Pancreas (tissue), 10 donors: ENCODE results near the gene CCL11. TPM values are rescaled to one million over a fixed set of nuclear protein-coding genes. Genes with fewer than 3 reads are reported as not detected.

Source experiments
- ATAC-seq, 4 donors: fragments of 200-7000 bp; cut with Tn5 transposase; one replicate each; pipeline versions ENCODE4 v1.8.0 to v1.9.1; 2020; ENCODE audit warnings: mild to moderate bottlenecking in 4 of 4, moderate library complexity in 4 of 4
- DNase-seq, 6 donors: peaks; one replicate each; pipeline ENCODE4 v3.0.0-alpha.2; 2020
- FAIRE-seq: peaks from 2 replicates; lab custom pipeline; 2012; peaks lifted over from hg19 to GRCh38; lab: Jason Lieb, UNC
- H3K27ac ChIP-seq, 4 donors: fragments of 200-600 bp; sonication (generic); 1 replicate in 3 of 4; 2 replicates in 1 of 4; pipeline versions ENCODE4 v1.5.0 to v1.8.0; 2020
- H3K27me3 ChIP-seq, 4 donors: fragments of 200-600 bp; one replicate each; pipeline ENCODE4 v1.8.0; 2021
- H3K36me3 ChIP-seq, 3 donors: fragments of 200-600 bp; sonication (generic) in 1 of 3; one replicate each; pipeline versions ENCODE4 v1.5.0 to v1.8.0; 2020 to 2021
- H3K4me1 ChIP-seq, 3 donors: fragments of 200-600 bp; one replicate each; pipeline ENCODE4 v1.8.0; 2021
- H3K4me3 ChIP-seq, 4 donors: fragments of 200-600 bp; sonication (generic) in 2 of 4; one replicate each; pipeline versions ENCODE4 v1.5.0 to v1.8.0; 2020 to 2021
- H3K9me3 ChIP-seq, 4 donors: fragments of 200-600 bp; one replicate each; pipeline ENCODE4 v1.8.0; 2021
- WGBS, 2 donors: extraction: QIAGEN DNeasy Blood & Tissue Kit; methylation state at CpG; one replicate each; pipeline ENCODE4 v1.1.7; 2013; 5-methylcytosine and 5-hydroxymethylcytosine counted together
- intact Hi-C, 3 donors: fragments of 100-400 bp; cut with DNase I; formaldehyde crosslinking; loops; one replicate each; pipeline versions ENCODE4 v1.11.1 to v1.14.2; 2022
- polyA plus RNA-seq, 2 donors: library from polyadenylated mRNA; stranded (reverse); fragments of 200-250 nt; gene quantifications; one replicate each; pipeline ENCODE4 v1.2.3, GENCODE V29; 2013
- total RNA-seq, 6 donors: library from RNA; stranded (reverse); fragmentation: NEBNext Ultra II Directional in 4 of 6; extraction: Animal tissue kit (Norgen Biotek cat#: 25700) in 4 of 6; gene quantifications; one replicate each; pipeline versions ENCODE4 v1.2.1 to v1.2.4, GENCODE V29; 2021 to 2023
- TF ChIP-seq, protein P1 (sequence below), 4 donors: fragments of 200-600 bp; sonication (generic) in 3 of 4; IDR thresholded peaks; one replicate each; pipeline versions ENCODE4 v1.5.0 to v1.8.0; 2021; ENCODE audit warnings: antibody characterized with exemption in 4 of 4
- donor health status: healthy with polysubstance abuse.
- donor health status: DM: no; HTN: no; CAD: no; lungs with moderate emphysema.
- donor health status: DM: no; HTN: no; CAD: no.
- donor health status: control.
- donor health status: control.
- donor health status: Bipolar disorder and iron deficiency.
- donor health status: DM: yes; HTN: yes; CAD: no.
- donor health status: DM: no; HTN: no; CAD: no.
- donor health status: DM: no; HTN: no; CAD: no.
- donor health status: DM: yes; HTN: yes; CAD: no.

CCL11 gene
- total and polyA plus RNA-seq, 8 donors = 0.43 to 4.0 (median 1.1) TPM; not detected in 3

DNA sequence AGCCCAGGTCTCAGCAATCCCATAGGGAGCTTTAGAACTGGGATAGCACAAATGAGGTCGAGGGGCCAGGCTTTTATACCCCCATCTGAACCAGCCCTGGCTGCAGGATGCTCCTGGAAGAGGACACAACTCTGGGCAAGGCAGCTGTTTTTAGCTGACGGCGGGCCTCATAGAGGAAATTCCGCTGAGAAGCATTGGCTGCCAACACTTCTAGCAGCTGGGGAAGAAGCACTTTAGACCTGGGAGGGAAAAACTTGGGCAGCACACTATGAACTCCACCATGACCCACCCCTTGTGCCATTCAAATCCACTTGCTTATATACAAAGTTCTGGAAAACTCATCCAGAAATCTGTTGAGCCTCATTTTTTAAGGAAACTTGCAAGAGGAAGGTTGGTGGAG is 5.0 kb downstream of the CCL11 start:
- Histone ChIP-seq H3K27me3 (no peaks in the 10 kb centered on the region), H3K4me1 (no peaks in the 10 kb centered on the region), H3K36me3 (no peaks in the 10 kb centered on the region), H3K9me3 (no peaks in the 10 kb centered on the region), H3K4me3 (no peak overlapping the region), H3K27ac (no peak overlapping the region)
- intact Hi-C loops = no loop called here
- FAIRE-seq (no peak), ATAC-seq (no peak), DNase-seq (no peak)
- 63 to 68% methylated on average over 4 of the region's 4 CpGs for WGBS, 2 donors
- TF ChIP-seq, protein P1, sequence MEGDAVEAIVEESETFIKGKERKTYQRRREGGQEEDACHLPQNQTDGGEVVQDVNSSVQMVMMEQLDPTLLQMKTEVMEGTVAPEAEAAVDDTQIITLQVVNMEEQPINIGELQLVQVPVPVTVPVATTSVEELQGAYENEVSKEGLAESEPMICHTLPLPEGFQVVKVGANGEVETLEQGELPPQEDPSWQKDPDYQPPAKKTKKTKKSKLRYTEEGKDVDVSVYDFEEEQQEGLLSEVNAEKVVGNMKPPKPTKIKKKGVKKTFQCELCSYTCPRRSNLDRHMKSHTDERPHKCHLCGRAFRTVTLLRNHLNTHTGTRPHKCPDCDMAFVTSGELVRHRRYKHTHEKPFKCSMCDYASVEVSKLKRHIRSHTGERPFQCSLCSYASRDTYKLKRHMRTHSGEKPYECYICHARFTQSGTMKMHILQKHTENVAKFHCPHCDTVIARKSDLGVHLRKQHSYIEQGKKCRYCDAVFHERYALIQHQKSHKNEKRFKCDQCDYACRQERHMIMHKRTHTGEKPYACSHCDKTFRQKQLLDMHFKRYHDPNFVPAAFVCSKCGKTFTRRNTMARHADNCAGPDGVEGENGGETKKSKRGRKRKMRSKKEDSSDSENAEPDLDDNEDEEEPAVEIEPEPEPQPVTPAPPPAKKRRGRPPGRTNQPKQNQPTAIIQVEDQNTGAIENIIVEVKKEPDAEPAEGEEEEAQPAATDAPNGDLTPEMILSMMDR (IDR thresholded peaks at IDR 0.05) = no peak

DNA sequence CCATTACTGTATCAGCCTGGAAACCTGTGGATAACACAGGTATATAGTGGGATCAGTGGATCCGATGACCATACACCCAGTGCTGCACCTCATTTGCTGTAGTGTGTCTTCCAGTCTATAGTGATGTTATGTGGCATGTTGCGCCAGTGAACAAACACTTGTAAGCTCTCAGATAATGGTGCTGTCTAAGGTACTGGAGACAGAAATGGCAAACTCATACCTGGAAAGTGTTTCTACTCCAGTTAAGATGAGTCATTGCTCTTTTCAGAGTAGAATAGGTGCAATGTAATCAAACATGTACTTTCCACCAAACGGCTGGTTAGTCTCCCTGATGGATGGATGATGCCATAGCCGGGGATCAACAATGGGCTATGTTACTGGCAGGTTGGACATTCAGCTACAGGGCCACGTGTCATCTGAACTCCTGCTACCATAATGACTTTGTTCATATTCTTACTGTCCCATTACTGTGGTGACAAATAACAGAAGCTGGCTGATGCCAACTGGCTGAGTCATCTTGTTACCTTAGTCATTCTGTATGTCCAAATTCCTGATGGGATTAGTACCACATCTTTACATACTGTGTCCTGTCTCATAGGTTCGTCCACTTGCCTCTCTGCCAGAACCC is 6.3 kb downstream of the CCL11 start:
- Histone ChIP-seq H3K36me3 (no peaks in the 10 kb centered on the region), H3K27ac (no peak overlapping the region), H3K27me3 (no peaks in the 10 kb centered on the region), H3K4me1 (no peaks in the 10 kb centered on the region), H3K9me3 (no peaks in the 10 kb centered on the region), H3K4me3 (no peak overlapping the region)
- 68 to 78% methylated on average over 6 of the region's 6 CpGs for WGBS, 2 donors
- TF ChIP-seq, protein P1 (IDR thresholded peaks at IDR 0.05) = no peak
- no peak for ATAC-seq
- DNase-seq = no peak
- intact Hi-C loops = no loop called here
- no peak for FAIRE-seq

DNA sequence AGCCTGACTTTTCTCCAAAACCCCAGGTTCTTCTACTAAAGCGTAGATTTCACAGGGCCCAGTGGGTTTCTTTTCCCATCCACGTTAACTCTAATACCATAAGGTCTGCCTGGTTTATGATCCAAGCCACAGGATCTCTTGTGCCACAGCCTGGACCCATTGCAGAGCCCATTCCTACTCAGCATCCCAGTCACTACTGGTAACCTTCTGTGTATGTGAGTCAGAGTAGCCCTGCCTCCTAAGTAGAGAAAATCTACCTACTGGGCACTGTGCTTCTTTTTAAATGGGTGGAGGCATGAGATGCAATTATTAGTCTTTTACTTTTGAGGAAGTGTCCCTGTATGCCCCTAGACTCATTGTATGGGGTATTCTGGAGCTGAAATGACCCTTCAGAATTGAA is 13.5 kb downstream of the CCL11 start:
- TF ChIP-seq, protein P1 (IDR thresholded peaks at IDR 0.05) = no peak
- intact Hi-C loops = no loop called here
- Histone ChIP-seq H3K9me3 (no peaks in the 10 kb centered on the region), H3K27me3 (no peaks in the 10 kb centered on the region), H3K4me3 (no peak overlapping the region), H3K27ac (no peak overlapping the region), H3K4me1 (no peaks in the 10 kb centered on the region), H3K36me3 (no peaks in the 10 kb centered on the region)
- ATAC-seq (no peak), FAIRE-seq (no peak), DNase-seq (no peak)
- WGBS, 2 donors = 80 to 82% methylated on average over 2 of the region's 2 CpGs

DNA sequence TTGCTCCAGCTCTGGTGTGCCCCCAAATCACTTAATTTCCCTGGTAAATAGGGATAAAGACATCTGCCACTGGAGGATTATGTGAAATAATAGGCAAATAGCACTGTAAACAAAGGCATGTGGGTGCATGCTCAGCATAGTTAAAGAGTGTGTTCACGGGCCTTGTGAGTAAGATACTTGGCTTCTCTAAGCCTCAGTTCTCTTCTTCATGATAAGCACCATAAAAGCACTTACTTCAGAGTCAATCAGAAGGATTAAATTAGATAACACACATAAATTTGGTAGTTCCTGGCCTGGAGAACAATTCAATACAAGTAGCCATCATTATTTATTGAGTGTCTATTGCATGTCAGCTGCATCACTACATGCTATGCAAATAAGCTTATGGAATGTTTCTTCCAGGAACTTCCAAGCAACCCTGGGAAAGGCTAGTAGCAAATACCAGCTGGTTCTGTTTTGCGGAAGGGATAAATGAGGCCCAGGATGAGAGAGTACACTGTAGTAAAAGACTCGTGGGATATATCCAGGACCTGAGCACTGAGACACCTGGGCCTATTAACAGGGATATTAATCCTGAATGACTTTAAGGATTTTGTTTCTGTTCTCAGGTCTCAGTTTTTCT is 14.5 kb downstream of the CCL11 start:
- H3K9me3 ChIP-seq = no peaks in the 10 kb centered on the region
- 67 to 73% methylated on average over 3 of the region's 3 CpGs for WGBS, 2 donors
- intact Hi-C loops = loop anchor here in 1 of 3 donors (10.0 kb wide), 1 partner anchor 95 kb away; no protein-coding TSS in a partner anchor
- TF ChIP-seq, protein P1 (IDR thresholded peaks at IDR 0.05) = no peak
- no peaks in the 10 kb centered on the region for H3K27me3 ChIP-seq
- ATAC-seq = peak in 1 of 4 donors; percentile 22
- H3K4me3 ChIP-seq = no peak overlapping the region
- H3K4me1 ChIP-seq = no peaks in the 10 kb centered on the region
- H3K27ac ChIP-seq = no peak overlapping the region
- FAIRE-seq = no peak
- H3K36me3 ChIP-seq = no peaks in the 10 kb centered on the region
- no peak for DNase-seq
